HG02870 (cell line): ENCODE results near the gene PTPRJ.
"Not testable (repeated sequence)": the region's sequence is repeated elsewhere in the genome, so short reads cannot be mapped to it uniquely, and the experiment has no call there.

Source experiments
- ATAC-seq: cut with Tn5 transposase; IDR thresholded peaks from one replicate; pipeline ENCODE4 v1.9.1; 2021; ENCODE audit warnings: mild to moderate bottlenecking, moderate library complexity; ENCODE audit not compliant: unreplicated experiment

PTPRJ gene

GRCh38 chr11:48014917-48015316 is 34.6 kb downstream of the PTPRJ start:
- no peak for ATAC-seq

- no peak for ATAC-seq
Observed at GRCh38 chr11:48017105-48017830, 36.9 kb downstream of the PTPRJ start.

- no peak for ATAC-seq
Observed at GRCh38 chr11:48017831-48018527, 37.6 kb downstream of the PTPRJ start.

GRCh38 chr11:48018528-48019216 is 38.3 kb downstream of the PTPRJ start:
- ATAC-seq = peak; percentile 12

- peak; percentile 47 for ATAC-seq
Observed at GRCh38 chr11:48019217-48019584, 38.8 kb downstream of the PTPRJ start.

GRCh38 chr11:48019595-48019994 is 39.2 kb downstream of the PTPRJ start:
- ATAC-seq = no peak

GRCh38 chr11:48020092-48020755 is 39.9 kb downstream of the PTPRJ start:
- ATAC-seq = peak; percentile 73

GRCh38 chr11:48021201-48021820 is 41.0 kb downstream of the PTPRJ start:
- not testable (repeated sequence) for ATAC-seq

- no peak for ATAC-seq
Observed at GRCh38 chr11:48022445-48022844, 42.1 kb downstream of the PTPRJ start.

- ATAC-seq = not testable (repeated sequence)
Observed at GRCh38 chr11:48023608-48024007, 43.2 kb downstream of the PTPRJ start.

GRCh38 chr11:48024635-48025071 is 44.3 kb downstream of the PTPRJ start:
- no peak for ATAC-seq

GRCh38 chr11:48025293-48025983 is 45.1 kb downstream of the PTPRJ start:
- no peak for ATAC-seq

GRCh38 chr11:48025984-48026340 is 45.6 kb downstream of the PTPRJ start:
- ATAC-seq = no peak

GRCh38 chr11:48028914-48029680 is 48.7 kb downstream of the PTPRJ start:
- ATAC-seq = no peak

GRCh38 chr11:48029681-48030290 is 49.4 kb downstream of the PTPRJ start:
- no peak for ATAC-seq

GRCh38 chr11:48031602-48032001 is 51.2 kb downstream of the PTPRJ start:
- peak; percentile 55 for ATAC-seq

- no peak for ATAC-seq
Observed at GRCh38 chr11:48032721-48033120, 52.4 kb downstream of the PTPRJ start.

- ATAC-seq = no peak
Observed at GRCh38 chr11:48033918-48034341, 53.6 kb downstream of the PTPRJ start.
